K562 (cell line): ENCODE measurements around the gene YIPF2. TPM values are rescaled to one million over a fixed set of nuclear protein-coding genes. Genes with fewer than 3 reads are reported as not detected.

ENCODE experiments used
- ATAC-seq: fragments of 200-7000 bp; cut with Tn5 transposase; 3 replicates; pipeline ENCODE4 v1.9.1; 2020; ENCODE audit warnings: moderate library complexity
- BruUV-seq: library from RNA; stranded (reverse); fragments of 400-500 nt; replicated peaks from 2 replicates; lab custom pipeline; 2021; lab: Mats Ljungman, UMichigan
- CTCF ChIA-PET: fragments of 300-600 bp; formaldehyde crosslinking; extraction: SDS; loops from one replicate; lab custom pipeline; 2021; ENCODE audit warnings: low intra/inter-chr PET ratio; lab: Yijun Ruan, JAX
- POLR2A ChIA-PET: fragments of 300-600, 350-650 bp; sonication (Branson Sonifier 250); formaldehyde crosslinking; extraction: SDS; loops from one replicate; lab custom pipeline; 2021; ENCODE audit warnings: antibody characterized with exemption, inconsistent platforms; lab: Yijun Ruan, JAX
- DNase-seq, 4 experiments: peaks; one replicate each; pipeline versions ENCODE4 v3.0.0 to v3.0.0-alpha.2; 2011 to 2018; ENCODE audit warnings: low spot score in 3 of 4, mixed read lengths in 3 of 4; ENCODE audit errors: extremely low read depth in 1 of 4
- FAIRE-seq: peaks from 2 replicates; lab custom pipeline; 2011; peaks lifted over from hg19 to GRCh38; lab: Jason Lieb, UNC
- H2AFZ ChIP-seq: 2 replicates; pipeline ENCODE4 v1.6.0; 2011; ENCODE audit warnings: low read depth, low read length, control low read depth, inconsistent platforms
- H3K27ac ChIP-seq: fragments of 200-600 bp; 3 replicates; pipeline ENCODE4 v1.8.0; 2011; ENCODE audit warnings: low read depth, mild to moderate bottlenecking, control low read depth, inconsistent platforms, low read length, moderate library complexity, mixed read lengths; ENCODE audit errors: extremely low read depth
- H3K27me3 ChIP-seq, 2 experiments: fragments of 300-600 bp in 1 of 2; 2 replicates in 1 of 2; 3 replicates in 1 of 2; pipeline versions ENCODE4 v1.6.0 to v1.8.0; 2011; ENCODE audit warnings: inconsistent platforms in 2 of 2, low read length in 2 of 2, mild to moderate bottlenecking in 1 of 2, mixed read lengths in 1 of 2, moderate library complexity in 1 of 2; ENCODE audit not compliant: control insufficient read depth in 2 of 2, insufficient read depth in 2 of 2
- H3K36me3 ChIP-seq: fragments of 300-600 bp; 3 replicates; pipeline ENCODE4 v1.8.0; 2011; ENCODE audit warnings: mild to moderate bottlenecking, low read length, inconsistent platforms; ENCODE audit not compliant: control insufficient read depth, insufficient read depth
- H3K4me1 ChIP-seq, 2 experiments: fragments of 200-600 bp in 1 of 2; replicated peaks in 1 of 2; 2 replicates in 1 of 2; 3 replicates in 1 of 2; pipeline versions ENCODE4 v1.5.1 to v1.8.0; 2011; ENCODE audit warnings: inconsistent platforms in 2 of 2, low read length in 2 of 2, mild to moderate bottlenecking in 1 of 2, mixed read lengths in 1 of 2, moderate library complexity in 1 of 2; ENCODE audit not compliant: control insufficient read depth in 2 of 2, insufficient read depth in 2 of 2
- H3K4me2 ChIP-seq: 2 replicates; pipeline ENCODE4 v1.6.1; 2011; ENCODE audit warnings: low read length, control low read depth, inconsistent platforms, mixed read lengths; ENCODE audit not compliant: insufficient read depth
- H3K4me3 ChIP-seq: fragments of 200-600 bp; sonication (generic), shearing (Covaris generic); 2 replicates; pipeline ENCODE4 v1.5.1; 2016; ENCODE audit warnings: control low read depth, inconsistent platforms
- H3K79me2 ChIP-seq: fragments of 200-600 bp; 3 replicates; pipeline ENCODE4 v1.8.0; 2011; ENCODE audit warnings: low read length, inconsistent platforms; ENCODE audit not compliant: control insufficient read depth, insufficient read depth
- H3K9ac ChIP-seq, 2 experiments: 2 replicates each; pipeline versions ENCODE4 v1.6.0 to v1.6.1; 2011; ENCODE audit warnings: low read depth in 2 of 2, low read length in 2 of 2, control low read depth in 1 of 2, inconsistent platforms in 1 of 2, mild to moderate bottlenecking in 1 of 2, mixed read lengths in 1 of 2; ENCODE audit not compliant: insufficient read depth in 1 of 2
- H3K9me1 ChIP-seq: one replicate; pipeline ENCODE4 v1.6.0; 2011; ENCODE audit warnings: inconsistent platforms, mild to moderate bottlenecking, low read length, moderate library complexity; ENCODE audit not compliant: control insufficient read depth, insufficient read depth
- H3K9me3 ChIP-seq: replicated peaks from 2 replicates; pipeline ENCODE4 v1.5.1; 2011; ENCODE audit warnings: low read depth, low read length, inconsistent platforms; ENCODE audit not compliant: control insufficient read depth, insufficient read depth
- H4K20me1 ChIP-seq: replicated peaks from 2 replicates; pipeline ENCODE4 v1.6.1; 2011; ENCODE audit warnings: low read length, inconsistent platforms, mixed read lengths; ENCODE audit not compliant: control insufficient read depth, insufficient read depth
- ATF1 ChIP-seq, 2 experiments: fragments of 450-650 bp in 1 of 2; IDR thresholded peaks; 2 replicates each; pipeline ENCODE4 v1.6.1; 2016; ENCODE audit warnings: missing compliant biosample characterization in 1 of 2, missing genetic modification characterization in 1 of 2
- CREB1 ChIP-seq, 2 experiments: sonication (generic) in 1 of 2; formaldehyde crosslinking in 1 of 2; IDR thresholded peaks; 2 replicates each; pipeline versions ENCODE4 v1.6.1 to v1.8.0; 2012 to 2022; ENCODE audit warnings: inconsistent platforms in 1 of 2, mild to moderate bottlenecking in 1 of 2, missing genetic modification reagents in 1 of 2, moderate library complexity in 1 of 2
- NR2F6 ChIP-seq: fragments of 450-650 bp; formaldehyde crosslinking; IDR thresholded peaks from 2 replicates; pipeline ENCODE4 v1.4.0; 2020; ENCODE audit warnings: mild to moderate bottlenecking
- WGBS: fragments of 100-300 bp; shearing (Covaris generic); methylation state at CpG from one replicate; pipeline ENCODE4 v1.1.6; 2016; ENCODE audit warnings: low coverage, mixed read lengths; ENCODE audit not compliant: insufficient coverage; ENCODE audit errors: missing lambda C conversion rate; 5-methylcytosine and 5-hydroxymethylcytosine counted together
- in situ Hi-C: fragments of 300-500 bp; cut with MboI; formaldehyde crosslinking; loops from 4 replicates; pipeline ENCODE4 v1.15.0; 2018; ENCODE audit warnings: inconsistent platforms, mixed read lengths
- intact Hi-C: fragments of 100-400 bp; cut with micrococcal nuclease; formaldehyde crosslinking; loops from 2 replicates; pipeline ENCODE4 v1.14.2; 2022
- polyA plus RNA-seq, 8 experiments: library from polyadenylated mRNA; depleted of rRNA in 4 of 8; stranded (reverse) in 5 of 8; unstranded in 3 of 8; fragments of >200 nt; fragmentation: Nextera tagmentation in 2 of 8; fragmentation: Illumina TruSeq in 1 of 8; extraction: Ambion mirVana in 2 of 8; extraction: Trizol in 1 of 8; gene quantifications; 2 replicates each; pipeline versions ENCODE4 v1.2.1 to v1.2.3, GENCODE V29; 2011 to 2014; ENCODE audit warnings: inconsistent platforms in 1 of 8, missing spikeins in 1 of 8
- total RNA-seq, 7 experiments: library from RNA; depleted of rRNA in 6 of 7; stranded (reverse); fragments of >200 nt in 6 of 7; fragmentation: Illumina TruSeq in 2 of 7; extraction: Trizol in 2 of 7; gene quantifications; 2 replicates each; pipeline versions ENCODE4 v1.2.1 to v1.2.3, GENCODE V29; 2011 to 2021; ENCODE audit warnings: low replicate concordance in 1 of 7
- TF ChIP-seq, protein P1 (sequence below): sonication (generic); formaldehyde crosslinking; IDR thresholded peaks from 2 replicates; pipeline ENCODE4 v1.9.0; 2022; ENCODE audit warnings: mild to moderate bottlenecking, missing genetic modification reagents

Gene YIPF2
- total and polyA plus RNA-seq, 9 of the 15 experiments (the other 6 are each of a cell fraction or from before 2014, with no cell fraction given) = 1.3 to 65.2 (median 31.6) TPM

DNA sequence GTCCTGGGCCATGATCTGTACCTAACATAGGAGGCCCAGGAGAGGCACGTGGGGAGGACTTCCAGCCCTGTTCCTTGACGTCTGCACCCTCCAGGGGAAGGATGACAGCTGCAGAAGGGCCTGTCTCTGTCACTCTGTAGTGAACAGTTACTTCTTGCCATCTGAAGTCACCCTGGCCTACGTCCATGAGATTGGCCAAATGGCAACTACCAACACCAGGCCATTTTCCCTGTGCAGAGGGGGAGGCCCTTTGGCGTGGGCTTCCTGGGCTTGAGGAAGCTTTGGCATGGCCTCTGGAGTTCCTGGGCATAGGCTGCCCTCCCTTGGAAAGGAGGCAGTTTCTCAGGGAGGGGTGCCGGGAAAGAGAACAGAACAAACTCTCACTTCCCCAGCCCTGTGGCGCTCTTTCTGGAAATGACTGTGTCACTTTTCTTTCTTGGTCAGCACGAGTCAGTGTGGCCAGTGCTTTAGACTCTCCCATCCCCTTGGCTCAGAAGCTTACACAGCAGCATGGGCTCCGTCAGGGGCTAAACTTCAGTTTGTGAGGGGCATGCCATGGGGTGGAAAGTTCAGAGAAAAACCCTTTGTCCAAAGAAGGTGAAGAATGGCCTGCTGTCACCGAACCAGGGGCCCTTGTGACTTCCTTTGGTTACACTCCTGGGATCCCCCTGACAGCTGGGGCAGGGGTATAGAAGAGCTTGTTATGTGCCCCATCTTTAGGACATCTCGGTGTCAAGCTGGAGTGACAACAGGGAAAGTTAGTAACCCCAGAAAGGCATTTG is 51.8 kb downstream of the YIPF2 start:
- Histone ChIP-seq H3K4me1 (peaks cover 52 to 58% of the 10 kb centered on the region in 2 experiments), H3K27ac (peak overlapping the region; percentile 52; the same call in 2 of the 3 replicates), H3K4me3 (no peak overlapping the region), H3K9me3 (no peaks in the 10 kb centered on the region), H3K27me3 (no peaks in the 10 kb centered on the region), H3K36me3 (peaks cover 28% of the 10 kb centered on the region; the same call in 2 of the 3 replicates), H3K4me2 (0 out of 2 replicates have a peak overlapping the region, but pooled peaks have one; percentile 13), H4K20me1 (no peaks in the 10 kb centered on the region), H3K79me2 (peaks cover 96% of the 10 kb centered on the region), H3K9me1 (no peaks in the 10 kb centered on the region), H3K9ac (peak overlapping the region in 1 of 2 experiments; percentile 81; a peak in 2 of 4 replicates), H2AFZ (no peak overlapping the region)
- TF ChIP-seq CREB1 (IDR thresholded peaks at IDR 0.05) = no peak
- no peak for TF ChIP-seq CREB1 (CRISPR knock-in tag; IDR thresholded peaks at IDR 0.05)
- TF ChIP-seq, protein P1, sequence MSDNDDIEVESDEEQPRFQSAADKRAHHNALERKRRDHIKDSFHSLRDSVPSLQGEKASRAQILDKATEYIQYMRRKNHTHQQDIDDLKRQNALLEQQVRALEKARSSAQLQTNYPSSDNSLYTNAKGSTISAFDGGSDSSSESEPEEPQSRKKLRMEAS = peak; percentile 33; the same call in 1 of the 2 replicates
- TF ChIP-seq ATF1 (CRISPR knock-in tag; IDR thresholded peaks at IDR 0.05) = no peak
- TF ChIP-seq ATF1 (tag; IDR thresholded peaks at IDR 0.05) = no peak
- TF ChIP-seq NR2F6 (CRISPR knock-in tag) = no peak
- WGBS = 72% methylated on average over 10 of the region's 10 CpGs
- no TSS peak for BruUV-seq
- ATAC-seq (no peak), FAIRE-seq (no peak), DNase-seq (no peak)
- ChIA-PET CTCF (no interaction called here), POLR2A (interaction anchor here (2.2 kb wide), 1 partner anchor 10 kb away, joined by 6 read pairs; no protein-coding TSS in a partner anchor)
- intact Hi-C loops = no loop called here
- in situ Hi-C loops = no loop called here
